ENCODE results near the gene TTC39B.

DNA sequence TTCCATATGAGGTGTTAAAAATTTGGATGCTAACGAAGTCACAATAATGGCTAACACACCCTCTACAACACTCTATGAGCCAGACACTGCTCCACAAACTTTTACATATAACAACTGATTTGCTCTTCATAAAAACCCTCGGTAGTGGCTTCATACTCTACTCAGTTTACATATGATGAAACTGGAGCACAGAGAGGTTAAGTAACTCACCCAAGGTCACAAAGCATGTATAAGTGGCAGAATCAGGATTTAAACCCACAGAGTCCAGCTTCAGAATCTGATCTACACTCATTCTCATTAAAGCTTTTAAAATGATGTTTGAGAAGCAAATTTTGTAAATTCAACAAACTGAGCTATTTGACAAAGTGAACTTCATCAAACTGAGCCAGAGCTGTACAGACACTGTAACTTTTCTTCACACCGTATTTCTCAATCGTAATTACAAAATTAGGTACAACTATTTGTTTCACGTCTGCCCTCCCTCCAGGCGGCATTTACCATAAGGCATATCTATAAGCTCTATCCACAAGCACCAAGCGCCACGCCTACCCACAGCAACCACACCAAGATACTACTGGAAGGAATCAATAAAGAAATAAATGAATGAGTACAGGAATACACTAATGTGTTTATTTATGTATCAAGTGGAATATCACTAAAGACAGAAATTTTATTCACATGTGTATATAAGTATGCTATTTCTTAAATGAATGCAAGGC, 24.3 kb downstream of the TTC39B start:
- TF ChIP-seq EZH2 (IDR thresholded peaks at IDR 0.05) (no peak), EZH2phosphoT487 (IDR thresholded peaks at IDR 0.05) (no peak)

All from neural progenitor cell (in vitro differentiated cells).